Stomach (tissue), 4 donors: ENCODE measurements around the gene EHD3.

Experiments used
- POLR2A ChIP-seq, 4 donors: fragments of 450-650 bp; IDR thresholded peaks; one replicate each; pipeline ENCODE4 v1.6.1; 2016; ENCODE audit warnings: antibody characterized with exemption in 4 of 4, control low read depth in 2 of 4, mild to moderate bottlenecking in 1 of 4, moderate library complexity in 1 of 4
- TF ChIP-seq, protein P1 (sequence below), 7 experiments: fragments of 450-650 bp in 4 of 7; fragments of 200-600 bp in 3 of 7; sonication (generic) in 3 of 7; IDR thresholded peaks; one replicate each; pipeline ENCODE4 v1.5.1; 2016 to 2019; ENCODE audit warnings: antibody characterized with exemption in 7 of 7, control low read depth in 2 of 7, mild to moderate bottlenecking in 1 of 7

DNA sequence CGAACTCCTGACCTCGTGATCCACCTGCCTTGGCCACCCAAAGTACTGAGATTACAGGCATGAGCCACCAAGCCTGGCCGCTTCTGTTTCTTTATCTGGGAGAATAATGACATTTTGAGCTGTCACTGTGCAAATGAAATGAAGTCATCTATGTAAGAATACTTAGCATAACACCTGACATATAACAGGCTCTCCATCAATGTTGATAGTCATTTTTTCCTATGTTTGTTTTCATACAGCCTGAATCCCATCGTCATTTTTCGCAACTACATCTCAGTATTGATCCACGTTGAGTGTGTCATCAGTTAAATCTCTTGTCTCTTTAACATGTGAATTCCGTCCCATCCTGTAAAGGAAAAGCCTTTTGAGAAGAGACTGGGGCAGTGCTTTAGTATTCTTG, 10.2 kb upstream of the EHD3 start:
- TF ChIP-seq, protein P1, sequence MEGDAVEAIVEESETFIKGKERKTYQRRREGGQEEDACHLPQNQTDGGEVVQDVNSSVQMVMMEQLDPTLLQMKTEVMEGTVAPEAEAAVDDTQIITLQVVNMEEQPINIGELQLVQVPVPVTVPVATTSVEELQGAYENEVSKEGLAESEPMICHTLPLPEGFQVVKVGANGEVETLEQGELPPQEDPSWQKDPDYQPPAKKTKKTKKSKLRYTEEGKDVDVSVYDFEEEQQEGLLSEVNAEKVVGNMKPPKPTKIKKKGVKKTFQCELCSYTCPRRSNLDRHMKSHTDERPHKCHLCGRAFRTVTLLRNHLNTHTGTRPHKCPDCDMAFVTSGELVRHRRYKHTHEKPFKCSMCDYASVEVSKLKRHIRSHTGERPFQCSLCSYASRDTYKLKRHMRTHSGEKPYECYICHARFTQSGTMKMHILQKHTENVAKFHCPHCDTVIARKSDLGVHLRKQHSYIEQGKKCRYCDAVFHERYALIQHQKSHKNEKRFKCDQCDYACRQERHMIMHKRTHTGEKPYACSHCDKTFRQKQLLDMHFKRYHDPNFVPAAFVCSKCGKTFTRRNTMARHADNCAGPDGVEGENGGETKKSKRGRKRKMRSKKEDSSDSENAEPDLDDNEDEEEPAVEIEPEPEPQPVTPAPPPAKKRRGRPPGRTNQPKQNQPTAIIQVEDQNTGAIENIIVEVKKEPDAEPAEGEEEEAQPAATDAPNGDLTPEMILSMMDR (IDR thresholded peaks at IDR 0.05) = no peak
- no peak for TF ChIP-seq POLR2A (IDR thresholded peaks at IDR 0.05)
